ENCODE results near the gene AFTPH. TPM values are rescaled to one million over a fixed set of nuclear protein-coding genes. Genes with fewer than 3 reads are reported as not detected.

AFTPH gene
- total RNA-seq, 1 donor from 2014 or later, result 11.3 TPM

- no peak overlapping the region for H3K27ac ChIP-seq (replicated peaks)
- peaks cover 11% of the 10 kb centered on the region for H3K36me3 ChIP-seq
- no peak for DNase-seq
- peaks cover 13% of the 10 kb centered on the region for H3K4me1 ChIP-seq
- peaks cover 8% of the 10 kb centered on the region for H3K9me3 ChIP-seq (replicated peaks)
- no peak for TF ChIP-seq CTCF (IDR thresholded peaks at IDR 0.05; ENCODE audit: borderline replicate concordance)
- H3K4me3 ChIP-seq, result no peak overlapping the region
- no peaks in the 10 kb centered on the region for H3K27me3 ChIP-seq (ENCODE audit: low read depth)
- intact Hi-C loops (cut with micrococcal nuclease), result no loop called here
These were observed 30.0 kb downstream of the AFTPH start for GRCh38 chr2:64554117-64554516.

- TF ChIP-seq CTCF (IDR thresholded peaks at IDR 0.05; ENCODE audit: borderline replicate concordance), result no peak
- intact Hi-C loops (cut with micrococcal nuclease), result loop anchor here (2.0 kb wide), 1 partner anchor 38 kb away; no protein-coding TSS in a partner anchor
- no peak overlapping the region for H3K4me3 ChIP-seq
- DNase-seq, result no peak
- H3K4me1 ChIP-seq, result peaks cover 10% of the 10 kb centered on the region
- H3K36me3 ChIP-seq, result no peaks in the 10 kb centered on the region
- no peak overlapping the region for H3K27ac ChIP-seq (replicated peaks)
- no peaks in the 10 kb centered on the region for H3K27me3 ChIP-seq (ENCODE audit: low read depth)
- no peaks in the 10 kb centered on the region for H3K9me3 ChIP-seq (replicated peaks)
These were observed 34.4 kb downstream of the AFTPH start for GRCh38 chr2:64558445-64559081.

- H3K27me3 ChIP-seq (ENCODE audit: low read depth), result no peaks in the 10 kb centered on the region
- no peaks in the 10 kb centered on the region for H3K9me3 ChIP-seq (replicated peaks)
- TF ChIP-seq CTCF (IDR thresholded peaks at IDR 0.05; ENCODE audit: borderline replicate concordance), result peak; percentile 56
- no peak overlapping the region for H3K4me3 ChIP-seq
- peaks cover 10% of the 10 kb centered on the region for H3K4me1 ChIP-seq
- H3K27ac ChIP-seq (replicated peaks), result no peak overlapping the region
- DNase-seq, result no peak
- intact Hi-C loops (cut with micrococcal nuclease), result loop anchor here (10.0 kb wide), 1 partner anchor 227 kb away; no protein-coding TSS in a partner anchor
- H3K36me3 ChIP-seq, result no peaks in the 10 kb centered on the region
These were observed 38.1 kb downstream of the AFTPH start for GRCh38 chr2:64562148-64562784.

- no peak for TF ChIP-seq CTCF (IDR thresholded peaks at IDR 0.05; ENCODE audit: borderline replicate concordance)
- DNase-seq, result no peak
- no peaks in the 10 kb centered on the region for H3K9me3 ChIP-seq (replicated peaks)
- H3K27me3 ChIP-seq (ENCODE audit: low read depth), result no peaks in the 10 kb centered on the region
- peaks cover 7% of the 10 kb centered on the region for H3K36me3 ChIP-seq
- intact Hi-C loops (cut with micrococcal nuclease), result loop anchor here (10.0 kb wide), 1 partner anchor 229 kb away; no protein-coding TSS in a partner anchor
- H3K4me3 ChIP-seq, result no peak overlapping the region
- H3K4me1 ChIP-seq, result peaks cover 6% of the 10 kb centered on the region
- H3K27ac ChIP-seq (replicated peaks), result no peak overlapping the region
These were observed 39.4 kb downstream of the AFTPH start for GRCh38 chr2:64563436-64563938.

- H3K36me3 ChIP-seq, result peaks cover 23% of the 10 kb centered on the region
- intact Hi-C loops (cut with micrococcal nuclease), result loop anchor here (10.0 kb wide), 1 partner anchor 231 kb away; no protein-coding TSS in a partner anchor
- DNase-seq, result no peak
These were observed 42.0 kb downstream of the AFTPH start for GRCh38 chr2:64565949-64566710.

More at GRCh38 chr2:64565949-64566710, 42.0 kb downstream of the AFTPH start:
- H3K4me3 ChIP-seq, result no peak overlapping the region
- no peaks in the 10 kb centered on the region for H3K27me3 ChIP-seq (ENCODE audit: low read depth)
- no peaks in the 10 kb centered on the region for H3K4me1 ChIP-seq
- no peaks in the 10 kb centered on the region for H3K9me3 ChIP-seq (replicated peaks)
- H3K27ac ChIP-seq (replicated peaks), result no peak overlapping the region
- no peak for TF ChIP-seq CTCF (IDR thresholded peaks at IDR 0.05; ENCODE audit: borderline replicate concordance)
